ENCODE data around the gene FHIT.

The FHIT gene

DNA sequence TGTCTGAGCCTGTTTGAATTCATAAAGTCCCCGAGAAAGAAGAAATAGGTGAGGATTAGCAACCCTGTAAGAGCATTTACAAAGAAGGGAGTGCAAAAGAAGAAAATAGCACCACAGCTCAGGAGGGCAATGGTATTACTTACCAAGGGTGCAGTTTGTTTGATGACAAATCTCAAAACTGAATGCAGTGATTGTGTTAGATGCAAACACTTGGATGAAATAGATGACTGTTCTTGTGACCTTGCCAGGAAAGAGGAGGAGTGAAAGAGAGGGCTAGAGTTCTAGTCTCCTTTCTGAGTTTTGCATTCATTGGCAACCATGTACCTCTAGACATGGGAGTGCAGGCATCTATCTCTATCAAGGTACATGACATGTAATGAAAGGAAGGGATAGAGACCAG lies 1170.6 kb downstream of the FHIT start:
- Histone ChIP-seq H3K4me1 (ENCODE audit: control insufficient read depth, insufficient read depth, low read length, unreplicated experiment) (peaks cover 3% of the 10 kb centered on the region), H2AFZ (ENCODE audit: low read length, unreplicated experiment) (no peak overlapping the region), H3K27me3 (ENCODE audit: insufficient read depth, low read length) (no peaks in the 10 kb centered on the region), H3K4me3 (ENCODE audit: low read depth, low read length) (no peak overlapping the region), H3K79me2 (ENCODE audit: control insufficient read depth, insufficient read depth, low read length, unreplicated experiment) (no peaks in the 10 kb centered on the region), H3K27ac (ENCODE audit: low read depth, low read length) (no peak overlapping the region), H3K36me3 (ENCODE audit: insufficient read depth, low read length) (no peaks in the 10 kb centered on the region)

DNA sequence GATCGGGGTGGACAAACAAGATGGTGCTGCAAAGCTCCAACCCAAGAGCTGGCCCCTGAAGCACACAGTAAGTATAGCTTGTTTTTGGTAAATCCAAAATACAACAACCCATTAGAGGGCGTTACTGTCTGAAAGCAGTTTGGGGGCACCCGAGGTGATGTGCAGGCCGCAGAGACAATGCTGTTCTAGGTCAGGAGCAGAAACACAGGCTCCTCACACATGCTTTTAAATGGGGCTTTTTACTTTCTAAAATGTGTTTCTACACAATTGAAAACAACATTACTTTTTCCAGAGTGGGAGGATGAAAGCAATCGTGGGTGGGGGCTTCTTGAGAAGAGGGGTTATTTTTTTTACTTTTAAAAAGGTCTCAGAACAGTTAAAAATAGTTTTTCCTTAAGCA lies 1172.2 kb downstream of the FHIT start:
- no peaks in the 10 kb centered on the region for H3K27me3 ChIP-seq (ENCODE audit: insufficient read depth, low read length)
- H3K4me1 ChIP-seq (ENCODE audit: control insufficient read depth, insufficient read depth, low read length, unreplicated experiment): peaks cover 4% of the 10 kb centered on the region
- no peaks in the 10 kb centered on the region for H3K79me2 ChIP-seq (ENCODE audit: control insufficient read depth, insufficient read depth, low read length, unreplicated experiment)
- no peak overlapping the region for H3K27ac ChIP-seq (ENCODE audit: low read depth, low read length)
- H2AFZ ChIP-seq (ENCODE audit: low read length, unreplicated experiment): no peak overlapping the region
- H3K4me3 ChIP-seq (ENCODE audit: low read depth, low read length): no peak overlapping the region
- H3K36me3 ChIP-seq (ENCODE audit: insufficient read depth, low read length): no peaks in the 10 kb centered on the region

DNA sequence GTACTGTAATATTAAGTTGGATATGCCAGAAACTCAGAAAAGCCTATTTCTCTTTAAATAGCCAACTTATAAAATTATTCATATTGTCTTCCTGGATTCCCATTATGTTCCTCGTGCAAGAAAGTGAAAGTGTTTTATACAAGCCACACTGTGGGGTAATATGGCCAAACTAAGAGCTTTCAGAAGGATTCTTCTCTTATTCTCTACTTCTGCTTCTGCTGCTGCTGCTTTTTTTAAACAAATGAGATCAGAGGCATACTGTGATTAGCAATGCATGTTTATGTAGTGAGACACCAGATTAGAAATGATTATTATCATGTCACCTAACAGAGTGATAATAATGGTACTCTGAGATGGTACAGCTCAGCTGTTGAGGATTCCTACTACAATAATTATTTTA lies 1174.9 kb downstream of the FHIT start:
- H3K4me3 ChIP-seq (ENCODE audit: low read depth, low read length): peak overlapping the region; percentile 79
- peak overlapping the region; percentile 55 for H2AFZ ChIP-seq (ENCODE audit: low read length, unreplicated experiment)

DNA sequence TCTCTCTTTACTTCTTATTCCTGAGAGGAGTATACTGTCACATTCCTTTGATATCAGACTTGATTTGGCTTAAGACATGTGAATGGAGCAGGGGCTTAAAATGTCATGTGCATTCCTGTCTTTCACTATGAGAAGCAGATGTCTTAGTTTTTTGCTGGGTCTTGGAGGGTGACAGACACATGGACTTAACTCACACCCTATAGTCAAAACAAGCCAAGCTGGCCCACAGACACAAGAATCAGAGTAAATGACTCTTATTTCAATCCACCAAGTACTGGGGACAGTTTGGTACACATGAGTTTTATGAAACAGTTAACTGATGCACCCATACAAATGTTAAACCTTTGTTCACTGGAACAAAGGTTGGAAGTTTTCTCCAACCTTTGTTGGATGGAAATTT lies 1177.3 kb downstream of the FHIT start:
- Histone ChIP-seq H3K27me3 (ENCODE audit: insufficient read depth, low read length) (no peaks in the 10 kb centered on the region; the same call in 1 of the 2 replicates), H2AFZ (ENCODE audit: low read length, unreplicated experiment) (no peak overlapping the region), H3K4me3 (ENCODE audit: low read depth, low read length) (no peak overlapping the region), H3K79me2 (ENCODE audit: control insufficient read depth, insufficient read depth, low read length, unreplicated experiment) (no peaks in the 10 kb centered on the region), H3K36me3 (ENCODE audit: insufficient read depth, low read length) (no peaks in the 10 kb centered on the region), H3K4me1 (ENCODE audit: control insufficient read depth, insufficient read depth, low read length, unreplicated experiment) (peaks cover 4% of the 10 kb centered on the region), H3K27ac (ENCODE audit: low read depth, low read length) (no peak overlapping the region)

More for the DNA sequence above, 1174.9 kb downstream of the FHIT start:
- Histone ChIP-seq H3K79me2 (ENCODE audit: control insufficient read depth, insufficient read depth, low read length, unreplicated experiment) (no peaks in the 10 kb centered on the region), H3K27ac (ENCODE audit: low read depth, low read length) (no peak overlapping the region), H3K36me3 (ENCODE audit: insufficient read depth, low read length) (no peaks in the 10 kb centered on the region), H3K4me1 (ENCODE audit: control insufficient read depth, insufficient read depth, low read length, unreplicated experiment) (peaks cover 4% of the 10 kb centered on the region), H3K27me3 (ENCODE audit: insufficient read depth, low read length) (no peaks in the 10 kb centered on the region; the same call in 1 of the 2 replicates)

DNA sequence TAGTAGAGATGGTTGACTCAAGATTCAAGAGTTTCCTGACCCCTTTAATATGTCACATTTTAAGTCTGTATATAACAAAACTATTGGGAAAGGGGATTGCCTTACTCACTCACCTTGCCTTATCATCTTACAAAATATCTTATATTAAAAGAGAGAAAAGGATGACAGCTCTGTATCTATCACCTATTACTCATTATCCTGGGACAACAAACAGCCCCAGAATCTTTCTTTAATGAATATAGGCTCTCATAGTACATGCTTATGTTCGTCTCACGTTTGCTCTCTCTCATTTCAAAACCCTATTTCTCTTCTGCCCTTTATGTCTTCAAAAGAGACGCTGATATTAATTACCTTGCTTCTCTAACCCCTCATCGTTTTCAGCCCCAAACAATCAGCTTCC lies 1178.0 kb downstream of the FHIT start:
- Histone ChIP-seq H3K27me3 (ENCODE audit: insufficient read depth, low read length) (no peaks in the 10 kb centered on the region; the same call in 1 of the 2 replicates), H3K27ac (ENCODE audit: low read depth, low read length) (no peak overlapping the region), H3K79me2 (ENCODE audit: control insufficient read depth, insufficient read depth, low read length, unreplicated experiment) (no peaks in the 10 kb centered on the region), H2AFZ (ENCODE audit: low read length, unreplicated experiment) (no peak overlapping the region), H3K4me3 (ENCODE audit: low read depth, low read length) (no peak overlapping the region), H3K4me1 (ENCODE audit: control insufficient read depth, insufficient read depth, low read length, unreplicated experiment) (peaks cover 4% of the 10 kb centered on the region), H3K36me3 (ENCODE audit: insufficient read depth, low read length) (no peaks in the 10 kb centered on the region)

DNA sequence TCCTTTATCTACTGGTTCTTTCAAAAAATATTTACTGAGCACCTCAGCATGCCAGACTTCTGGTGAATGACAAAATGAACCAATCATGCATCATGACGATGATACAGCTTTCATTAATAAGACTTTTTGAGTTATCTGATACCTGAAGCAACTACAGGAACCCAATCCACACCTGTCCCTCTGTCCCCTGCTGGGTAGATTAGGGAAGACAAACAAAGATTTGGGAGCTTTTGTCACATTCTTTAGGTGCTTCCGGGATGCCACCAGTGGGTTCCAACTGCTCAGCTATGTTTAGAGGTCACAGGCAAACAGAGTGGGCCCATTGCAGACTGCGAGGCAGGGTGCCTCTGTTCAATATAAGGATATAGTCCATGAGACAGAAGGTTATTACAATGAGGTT lies 1180.9 kb downstream of the FHIT start:
- Histone ChIP-seq H3K79me2 (ENCODE audit: control insufficient read depth, insufficient read depth, low read length, unreplicated experiment) (no peaks in the 10 kb centered on the region), H3K27ac (ENCODE audit: low read depth, low read length) (no peak overlapping the region), H3K36me3 (ENCODE audit: insufficient read depth, low read length) (no peaks in the 10 kb centered on the region), H2AFZ (ENCODE audit: low read length, unreplicated experiment) (no peak overlapping the region), H3K4me3 (ENCODE audit: low read depth, low read length) (no peak overlapping the region), H3K27me3 (ENCODE audit: insufficient read depth, low read length) (no peaks in the 10 kb centered on the region; the same call in 1 of the 2 replicates), H3K4me1 (ENCODE audit: control insufficient read depth, insufficient read depth, low read length, unreplicated experiment) (peaks cover 2% of the 10 kb centered on the region)

DNA sequence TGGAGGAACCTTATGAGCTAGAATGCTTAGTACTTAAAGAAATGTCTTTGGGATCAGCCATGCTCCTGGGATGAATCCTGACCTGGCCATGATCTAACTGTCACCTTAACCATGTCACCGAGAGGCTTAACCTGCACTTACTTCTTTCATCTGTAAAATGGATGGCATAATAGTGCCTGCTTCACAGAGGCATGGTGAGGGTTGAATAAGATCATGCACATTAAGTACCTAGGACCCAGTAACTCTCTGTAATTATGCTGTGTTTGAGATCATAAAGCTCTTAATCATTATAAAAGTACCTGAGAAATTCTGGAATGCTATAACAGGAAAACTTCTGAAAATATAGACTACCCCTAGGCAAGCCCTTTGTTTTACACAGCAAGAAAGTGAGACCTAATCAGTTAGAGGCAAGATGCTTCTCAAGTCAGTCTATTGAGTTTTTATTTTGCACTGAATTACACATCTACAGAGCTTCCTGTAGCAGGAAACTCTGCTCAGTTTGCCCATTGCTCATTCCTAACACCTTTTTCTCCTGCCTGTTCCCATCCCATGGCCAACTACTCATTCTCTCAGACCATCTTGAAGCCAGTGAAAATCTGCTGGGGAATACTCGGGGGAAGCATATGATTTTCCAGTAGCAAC lies 1185.9 kb downstream of the FHIT start:
- H3K4me3 ChIP-seq (ENCODE audit: low read depth, low read length): peak overlapping the region; percentile 28; the same call in 1 of the 2 replicates
- H3K4me1 ChIP-seq (ENCODE audit: control insufficient read depth, insufficient read depth, low read length, unreplicated experiment): peaks cover 10% of the 10 kb centered on the region
- H2AFZ ChIP-seq (ENCODE audit: low read length, unreplicated experiment): no peak overlapping the region
- no peaks in the 10 kb centered on the region for H3K36me3 ChIP-seq (ENCODE audit: insufficient read depth, low read length)
- H3K27ac ChIP-seq (ENCODE audit: low read depth, low read length): no peak overlapping the region
- no peaks in the 10 kb centered on the region for H3K79me2 ChIP-seq (ENCODE audit: control insufficient read depth, insufficient read depth, low read length, unreplicated experiment)
- H3K27me3 ChIP-seq (ENCODE audit: insufficient read depth, low read length): no peaks in the 10 kb centered on the region

DNA sequence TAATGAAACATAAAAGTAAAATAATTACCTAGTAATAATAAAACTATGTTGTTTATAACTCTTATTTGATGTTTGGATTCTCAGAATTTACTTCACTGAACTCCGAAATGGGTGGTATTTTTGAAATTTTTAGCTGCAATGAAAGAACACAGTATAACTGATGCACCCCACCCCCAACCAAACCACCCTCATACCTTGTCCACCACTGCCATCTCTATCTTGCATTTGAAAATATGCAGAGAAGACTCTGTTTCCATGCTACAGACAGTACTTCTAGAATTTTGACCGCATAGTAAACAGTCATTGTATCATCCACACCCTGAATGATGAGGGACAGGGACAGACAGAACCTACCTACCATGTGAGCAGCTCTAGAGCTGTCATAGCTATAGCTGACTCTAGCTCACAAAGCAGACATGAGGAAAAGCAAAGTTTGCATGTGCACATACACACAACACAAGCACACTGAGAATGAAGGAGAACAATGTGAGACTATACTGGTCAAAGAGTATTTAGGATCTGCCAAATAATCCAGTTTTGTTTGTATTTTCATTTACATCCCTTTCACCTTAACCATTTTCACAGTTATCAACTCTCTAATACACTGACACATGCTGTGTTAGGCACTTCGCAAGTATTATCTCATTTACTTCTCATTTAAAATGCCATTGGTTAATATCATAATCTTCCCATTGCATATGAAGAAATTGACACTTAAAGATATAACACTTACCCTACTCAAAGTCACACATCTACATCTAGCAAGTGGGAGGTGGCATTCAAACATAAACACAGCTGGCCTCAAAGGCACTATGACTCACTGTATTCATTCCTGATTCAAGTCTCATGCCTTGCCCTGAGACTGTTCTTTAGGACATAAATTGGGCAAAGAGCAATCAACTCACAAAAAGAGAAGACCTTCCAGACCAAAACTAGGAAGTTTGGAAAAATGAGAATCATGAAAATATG lies 1186.8 kb downstream of the FHIT start:
- H2AFZ ChIP-seq (ENCODE audit: low read length, unreplicated experiment): no peak overlapping the region
- no peaks in the 10 kb centered on the region for H3K36me3 ChIP-seq (ENCODE audit: insufficient read depth, low read length)
- no peaks in the 10 kb centered on the region for H3K79me2 ChIP-seq (ENCODE audit: control insufficient read depth, insufficient read depth, low read length, unreplicated experiment)
- peaks cover 10% of the 10 kb centered on the region for H3K4me1 ChIP-seq (ENCODE audit: control insufficient read depth, insufficient read depth, low read length, unreplicated experiment)
- H3K4me3 ChIP-seq (ENCODE audit: low read depth, low read length): peak overlapping the region; percentile 28; the same call in 1 of the 2 replicates
- H3K27me3 ChIP-seq (ENCODE audit: insufficient read depth, low read length): no peaks in the 10 kb centered on the region
- no peak overlapping the region for H3K27ac ChIP-seq (ENCODE audit: low read depth, low read length)

DNA sequence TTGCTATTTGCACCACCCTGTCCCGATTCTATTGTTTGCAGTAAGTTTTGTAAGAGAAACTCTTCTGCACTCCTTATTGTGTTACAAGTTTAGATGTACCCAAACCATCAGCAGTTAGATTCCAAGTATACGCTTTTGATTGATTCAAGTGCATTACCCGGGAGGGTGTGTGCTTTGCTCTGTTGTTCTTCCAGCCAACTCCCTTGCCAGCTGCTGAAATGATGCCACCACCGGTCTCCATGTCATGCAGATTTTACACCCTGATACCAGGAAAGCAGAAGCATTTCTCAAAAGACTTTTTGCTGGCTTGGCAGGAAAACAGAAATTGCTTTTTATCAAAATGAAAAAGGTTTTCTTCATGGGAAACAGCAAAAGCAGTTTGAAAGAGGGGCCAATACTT lies 1194.8 kb downstream of the FHIT start:
- H3K79me2 ChIP-seq (ENCODE audit: control insufficient read depth, insufficient read depth, low read length, unreplicated experiment): no peaks in the 10 kb centered on the region
- no peak overlapping the region for H3K27ac ChIP-seq (ENCODE audit: low read depth, low read length)
- H2AFZ ChIP-seq (ENCODE audit: low read length, unreplicated experiment): no peak overlapping the region
- H3K4me3 ChIP-seq (ENCODE audit: low read depth, low read length): no peak overlapping the region
- H3K27me3 ChIP-seq (ENCODE audit: insufficient read depth, low read length): no peaks in the 10 kb centered on the region
- H3K36me3 ChIP-seq (ENCODE audit: insufficient read depth, low read length): no peaks in the 10 kb centered on the region
- H3K4me1 ChIP-seq (ENCODE audit: control insufficient read depth, insufficient read depth, low read length, unreplicated experiment): peaks cover 11% of the 10 kb centered on the region

DNA sequence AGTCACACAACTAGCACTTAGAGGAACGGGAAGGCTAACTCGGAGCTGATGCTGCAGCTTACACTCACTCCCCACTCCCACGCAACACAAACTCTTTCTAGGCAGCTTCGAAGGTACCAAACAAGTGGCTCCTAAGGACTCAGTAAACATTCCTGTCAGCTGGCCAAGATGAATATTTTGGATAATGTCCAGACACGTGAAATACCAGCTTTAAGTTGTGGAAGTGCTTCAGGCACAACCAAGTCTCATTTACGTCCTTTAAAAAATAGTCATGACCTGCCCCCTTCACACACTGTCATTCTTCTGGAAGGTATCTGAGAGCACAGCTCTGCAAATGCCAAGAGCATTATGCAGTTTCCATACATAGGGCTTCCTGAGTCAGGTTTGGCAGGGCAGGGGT lies 1195.5 kb downstream of the FHIT start:
- Histone ChIP-seq H3K4me1 (ENCODE audit: control insufficient read depth, insufficient read depth, low read length, unreplicated experiment) (peaks cover 11% of the 10 kb centered on the region), H2AFZ (ENCODE audit: low read length, unreplicated experiment) (no peak overlapping the region), H3K27ac (ENCODE audit: low read depth, low read length) (no peak overlapping the region)

More for the DNA sequence above, 1195.5 kb downstream of the FHIT start:
- Histone ChIP-seq H3K27me3 (ENCODE audit: insufficient read depth, low read length) (no peaks in the 10 kb centered on the region), H3K4me3 (ENCODE audit: low read depth, low read length) (no peak overlapping the region), H3K79me2 (ENCODE audit: control insufficient read depth, insufficient read depth, low read length, unreplicated experiment) (no peaks in the 10 kb centered on the region), H3K36me3 (ENCODE audit: insufficient read depth, low read length) (no peaks in the 10 kb centered on the region)

Measured in ACC112 (cell line).